AG20443 (cell line): ENCODE measurements around the gene GPR157.
"Not testable (repeated sequence)": the region's sequence is repeated elsewhere in the genome, so short reads cannot be mapped to it uniquely, and the experiment has no call there.

Experiments used
- DNase-seq: peaks from one replicate; pipeline ENCODE4 v3.0.0; 2012; ENCODE audit warnings: low spot score, mixed read lengths

Gene GPR157

GRCh38 chr1:9146156-9146555, 17.3 kb upstream of the GPR157 start:
- DNase-seq = no peak

GRCh38 chr1:9145714-9146113, 16.8 kb upstream of the GPR157 start:
- DNase-seq = no peak

GRCh38 chr1:9145021-9145668, 16.2 kb upstream of the GPR157 start:
- peak; percentile 68 for DNase-seq

- DNase-seq = not testable (repeated sequence)
Observed at GRCh38 chr1:9144494-9144893, 15.6 kb upstream of the GPR157 start.

- DNase-seq = peak; percentile 83
Observed at GRCh38 chr1:9143250-9143649, 14.3 kb upstream of the GPR157 start.

- no peak for DNase-seq
Observed at GRCh38 chr1:9139930-9140329, 11.0 kb upstream of the GPR157 start.

- no peak for DNase-seq
Observed at GRCh38 chr1:9136932-9137331, 8.0 kb upstream of the GPR157 start.

- DNase-seq = no peak
Observed at GRCh38 chr1:9135073-9135836, 6.4 kb upstream of the GPR157 start.

GRCh38 chr1:9133870-9134585, 5.1 kb upstream of the GPR157 start:
- DNase-seq = no peak

- DNase-seq = peak; percentile 86
Observed at GRCh38 chr1:9129266-9130041, 552 bp upstream of the GPR157 start.

- peak; percentile 53 for DNase-seq
Observed at GRCh38 chr1:9128166-9128519, 759 bp downstream of the GPR157 start.

GRCh38 chr1:9127395-9128165, 1.3 kb downstream of the GPR157 start:
- DNase-seq = no peak

GRCh38 chr1:9126511-9126910, 2.4 kb downstream of the GPR157 start:
- no peak for DNase-seq

- not testable (repeated sequence) for DNase-seq
Observed at GRCh38 chr1:9125847-9126246, 3.1 kb downstream of the GPR157 start.

GRCh38 chr1:9125325-9125724, 3.6 kb downstream of the GPR157 start:
- no peak for DNase-seq

GRCh38 chr1:9124389-9124788, 4.5 kb downstream of the GPR157 start:
- DNase-seq = not testable (repeated sequence)

- DNase-seq = not testable (repeated sequence)
Observed at GRCh38 chr1:9123665-9124064, 5.2 kb downstream of the GPR157 start.

GRCh38 chr1:9121496-9122409, 7.1 kb downstream of the GPR157 start:
- DNase-seq = no peak

GRCh38 chr1:9120312-9120958, 8.5 kb downstream of the GPR157 start:
- DNase-seq = no peak

- no peak for DNase-seq
Observed at GRCh38 chr1:9119745-9120144, 9.2 kb downstream of the GPR157 start.
